Glomerular visceral epithelial cell (primary cell): ENCODE results near the gene CLCF1.
"Not testable (repeated sequence)": the region's sequence is repeated elsewhere in the genome, so short reads cannot be mapped to it uniquely, and the experiment has no call there.

Experiments used
- DNase-seq: peaks from one replicate; pipeline ENCODE4 v3.0.0-alpha.2; 2016; ENCODE audit errors: extremely low spot score

CLCF1 gene

DNA sequence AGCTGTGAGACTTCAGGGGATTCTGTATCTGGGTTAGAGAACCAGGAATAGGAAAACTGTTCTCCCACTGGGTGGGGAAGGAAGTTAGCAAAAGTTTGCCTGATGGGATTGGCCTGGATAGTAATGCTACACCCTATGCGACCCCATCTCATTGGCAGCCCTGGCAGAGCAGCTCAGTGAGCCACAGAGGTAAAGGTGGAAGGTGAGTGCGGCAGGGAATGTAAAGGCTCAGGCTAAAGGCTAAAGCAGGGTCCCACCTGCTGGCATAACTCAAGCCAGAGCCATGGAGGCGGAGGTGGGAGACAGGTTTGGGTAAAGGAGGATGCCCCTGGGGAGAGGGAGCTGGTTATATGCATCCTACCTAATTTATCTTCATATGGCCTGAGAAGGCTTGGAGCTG, 51.3 kb downstream of the CLCF1 start:
- DNase-seq = no peak

DNA sequence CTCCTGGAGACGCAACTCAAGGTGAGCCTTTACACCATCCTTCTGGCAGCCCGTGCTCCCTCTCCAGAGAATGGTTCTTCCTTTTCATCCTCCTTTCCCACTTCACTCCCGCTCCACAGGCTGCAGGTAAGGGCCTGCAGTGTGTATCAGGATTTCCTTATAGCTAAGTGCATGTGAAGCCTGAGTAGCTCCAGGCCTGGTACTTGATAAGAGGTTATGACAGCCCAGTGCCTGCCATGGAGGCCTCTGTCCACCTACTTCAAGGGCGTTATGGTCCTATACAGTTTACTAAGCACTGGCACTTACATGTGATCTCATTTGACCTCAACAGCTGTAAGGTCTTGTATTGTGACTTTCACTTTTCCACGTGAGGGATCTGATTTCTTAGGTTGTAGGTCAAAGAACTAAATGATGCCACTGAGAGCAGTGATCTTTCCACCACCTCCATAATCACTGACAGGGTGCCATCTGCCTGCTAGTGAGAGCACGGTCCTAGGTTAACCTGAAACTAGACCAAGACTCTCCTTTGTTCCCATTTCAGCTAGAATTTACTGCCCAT, 52.0 kb downstream of the CLCF1 start:
- no peak for DNase-seq

DNA sequence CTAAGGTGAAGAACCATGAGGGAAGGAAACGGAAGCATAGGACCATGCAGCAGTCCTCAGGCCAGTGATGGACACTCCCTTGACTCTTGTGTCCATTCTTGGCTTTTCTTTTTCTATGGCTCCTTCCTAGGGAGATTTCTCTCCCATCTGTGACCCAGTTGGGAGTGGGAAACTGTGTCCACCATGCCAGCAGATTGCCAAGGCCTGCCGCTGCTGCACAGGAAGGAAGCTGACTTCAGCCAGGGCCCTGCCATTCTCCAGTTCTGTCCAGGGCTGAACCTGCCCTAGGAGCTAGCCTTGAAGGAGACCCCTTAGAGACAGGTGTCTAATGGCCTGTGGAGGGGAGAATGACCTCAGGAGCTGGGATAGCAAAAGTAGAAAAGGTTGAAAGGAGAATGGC, 52.7 kb downstream of the CLCF1 start:
- no peak for DNase-seq

DNA sequence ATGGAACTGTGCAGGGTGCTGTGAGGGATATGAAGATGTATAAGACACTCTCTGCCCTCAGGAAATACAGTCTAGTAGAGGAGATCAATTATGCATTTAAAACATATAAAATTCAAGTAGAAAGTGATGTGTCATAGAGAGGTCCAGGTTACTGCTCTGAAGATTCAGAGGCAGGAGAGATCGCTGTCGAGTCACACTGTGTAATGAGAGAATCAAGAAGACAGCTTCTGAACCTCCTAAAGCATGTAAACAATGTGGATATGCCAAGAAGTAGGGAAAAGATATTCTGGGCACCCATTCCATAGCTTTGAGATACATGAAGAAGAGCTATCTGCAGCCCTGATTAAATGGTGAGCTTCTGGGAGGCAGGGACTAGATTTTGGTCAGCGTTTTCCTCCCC, 53.4 kb downstream of the CLCF1 start:
- DNase-seq = no peak

DNA sequence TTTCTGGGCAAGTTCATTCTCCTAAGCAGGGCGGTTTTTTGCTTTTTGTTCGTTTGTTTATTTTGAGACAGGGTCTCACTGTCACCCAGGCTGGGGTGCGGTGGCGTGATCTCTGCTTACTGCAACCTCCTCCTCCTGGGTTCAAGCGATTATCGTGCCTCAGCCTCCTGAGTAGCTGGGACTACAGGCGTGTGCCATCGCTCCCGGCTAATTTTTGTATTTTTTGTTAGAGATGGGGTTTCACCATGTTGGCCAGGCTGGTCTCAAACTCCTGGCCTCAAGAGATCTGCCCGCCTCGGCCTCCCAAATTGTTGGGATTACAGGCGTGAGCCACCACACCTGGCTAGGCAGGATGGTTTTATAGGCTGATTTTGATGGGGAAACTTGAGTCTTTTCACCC, 54.5 kb downstream of the CLCF1 start:
- DNase-seq = not testable (repeated sequence)

DNA sequence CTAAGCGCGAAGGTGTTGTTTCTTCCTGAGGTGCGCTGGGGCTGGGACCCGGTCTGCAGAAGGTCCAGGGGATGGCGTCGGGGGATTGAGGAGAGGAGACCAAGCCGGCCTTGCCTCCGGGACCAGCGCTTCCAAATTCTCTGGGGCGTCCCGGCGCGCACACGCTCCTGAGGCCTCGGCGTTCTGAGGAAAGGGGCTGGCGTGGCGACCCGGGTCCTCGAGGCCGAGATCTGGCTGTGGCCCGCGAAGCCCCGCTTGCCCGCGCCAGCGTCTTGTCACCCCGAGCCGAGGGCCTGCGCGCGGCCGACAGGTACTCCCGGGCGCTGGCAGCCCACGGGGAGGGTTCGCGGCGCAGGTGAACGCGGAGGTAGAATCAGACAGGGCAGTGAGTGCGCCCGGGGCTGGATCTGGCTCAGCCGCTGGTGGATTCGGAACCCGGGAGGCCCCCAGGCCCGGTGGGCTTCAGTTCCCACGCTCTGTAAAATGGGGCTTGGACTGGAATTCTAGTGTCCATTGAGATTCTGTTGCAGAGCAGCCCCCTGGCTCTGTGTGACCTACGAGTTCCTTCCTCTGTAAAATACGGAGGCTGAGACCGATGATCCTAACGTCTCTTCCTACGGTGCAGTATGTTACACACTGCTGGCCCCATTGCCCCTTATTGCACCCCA, 55.4 kb downstream of the CLCF1 start:
- no peak for DNase-seq

DNA sequence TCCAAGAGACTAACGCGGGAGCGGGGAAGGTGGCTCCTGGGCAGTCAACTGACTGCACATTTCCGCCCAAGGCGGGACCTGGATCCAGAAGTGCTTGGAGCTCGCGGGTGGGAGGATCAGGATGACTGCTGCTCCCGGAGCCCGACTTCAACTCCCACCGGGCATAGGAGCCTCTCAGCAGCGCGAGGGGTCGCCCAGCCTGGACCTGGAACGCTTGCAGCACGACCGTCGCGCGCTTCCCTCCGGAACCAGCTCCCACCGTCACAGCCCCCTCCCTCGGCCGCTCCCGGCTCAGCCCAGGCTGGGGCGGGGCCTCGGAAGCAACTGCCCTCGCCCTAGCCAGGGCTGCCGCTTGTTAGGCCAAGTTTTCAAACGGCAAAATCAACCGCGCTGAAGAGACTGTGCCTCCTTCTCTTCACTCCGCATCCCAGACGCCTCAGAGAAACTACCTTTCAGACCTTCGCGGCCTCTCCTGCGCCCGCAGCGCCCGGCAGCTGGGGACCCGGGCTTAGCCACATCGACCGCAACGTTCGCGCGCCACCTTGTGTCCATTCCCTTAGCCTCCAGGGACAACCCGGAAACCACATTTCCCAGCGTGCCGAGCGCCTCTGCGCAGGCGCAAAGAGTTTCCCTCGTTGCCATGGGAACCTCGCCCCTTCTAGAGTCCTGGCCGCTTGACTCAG, 56.1 kb downstream of the CLCF1 start:
- peak; percentile 95 for DNase-seq

DNA sequence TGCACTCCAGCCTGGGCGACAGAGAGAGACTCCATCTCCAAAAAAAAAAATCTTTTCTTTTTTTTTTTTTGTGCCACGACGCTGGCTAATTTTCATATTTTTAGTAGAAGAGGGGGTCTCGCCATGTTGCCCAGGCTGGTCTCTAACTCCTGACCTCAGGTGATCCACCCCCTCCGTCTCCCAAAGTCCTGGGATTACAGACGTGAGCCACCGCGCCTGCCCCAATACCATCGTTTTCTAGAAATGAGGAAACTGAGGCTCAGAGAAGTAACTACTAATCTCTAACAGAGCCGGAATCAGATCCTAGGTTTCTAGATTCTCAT, 56.6 kb downstream of the CLCF1 start:
- DNase-seq = no peak

DNA sequence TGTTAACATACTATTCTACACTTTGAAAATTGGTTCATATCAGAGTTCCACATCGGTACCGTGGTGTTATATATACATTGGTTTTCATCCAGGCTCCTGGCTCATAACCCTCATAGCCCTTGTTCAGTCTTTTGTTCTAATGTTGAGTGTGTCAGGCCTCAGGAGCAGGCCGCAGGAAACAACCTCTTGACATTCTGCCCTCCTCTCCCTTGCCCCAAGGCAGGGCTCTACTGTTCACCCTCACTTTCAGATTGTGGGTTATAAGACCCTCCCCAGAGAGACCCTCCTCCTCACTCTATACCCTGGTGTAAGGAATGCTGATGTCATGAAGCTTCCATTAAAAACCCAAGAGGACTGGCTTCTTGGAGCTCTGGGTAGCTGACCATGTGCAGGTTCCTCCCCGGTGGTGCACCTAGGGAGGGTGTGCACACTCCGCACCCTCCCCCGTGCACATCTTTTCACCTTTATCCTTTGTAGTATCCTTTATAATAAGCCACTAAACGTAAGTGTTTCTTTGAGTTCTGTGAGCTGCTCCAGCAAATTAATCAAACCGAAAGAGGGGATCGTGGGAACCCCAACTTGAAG, 58.0 kb downstream of the CLCF1 start:
- no peak for DNase-seq

DNA sequence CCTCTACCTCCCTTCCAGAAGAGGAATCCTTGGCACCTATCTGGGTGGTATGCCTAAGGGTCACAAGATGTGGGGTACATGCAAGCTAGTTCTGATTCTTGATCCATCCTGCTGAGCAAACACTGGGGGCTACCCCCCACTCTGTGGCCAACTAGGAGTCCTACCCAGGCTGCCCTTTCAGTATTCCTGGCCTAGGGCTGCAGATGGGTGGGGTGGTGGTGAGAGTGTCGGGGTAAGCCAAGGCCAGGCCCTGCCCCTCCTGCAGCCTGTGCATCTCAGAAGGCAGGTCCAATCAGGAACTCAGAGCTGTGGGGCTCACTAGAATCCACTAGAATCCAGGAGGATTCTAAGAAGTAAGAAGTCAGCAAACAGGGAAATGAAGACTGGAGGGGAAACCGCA, 59.2 kb downstream of the CLCF1 start:
- no peak for DNase-seq
